GM21717 (cell line): ENCODE data around the gene SLCO1B1.

Experiments
- ATAC-seq: cut with Tn5 transposase; IDR thresholded peaks from one replicate; pipeline ENCODE4 v1.9.1; 2021; ENCODE audit warnings: mild to moderate bottlenecking, moderate library complexity; ENCODE audit not compliant: unreplicated experiment

SLCO1B1 gene

DNA sequence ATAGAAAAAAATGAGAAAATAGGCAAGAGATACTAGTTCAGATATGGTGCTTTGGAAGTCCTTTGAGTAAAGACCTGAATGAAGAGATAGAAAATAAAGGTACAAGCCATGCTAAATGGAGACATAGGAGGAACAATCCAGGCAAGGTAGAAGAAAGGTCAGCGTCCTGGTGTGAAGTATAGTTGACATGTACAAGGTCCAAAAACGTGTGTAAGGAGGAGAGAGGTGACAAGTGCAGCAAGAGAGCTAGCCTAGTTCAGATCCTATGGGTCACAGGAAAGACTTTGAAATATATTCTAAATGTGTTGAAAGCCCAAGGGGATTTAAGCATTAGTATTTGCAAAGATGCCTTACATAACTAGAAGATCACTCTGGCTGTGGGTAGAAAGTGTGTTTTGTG is 88.2 kb downstream of the SLCO1B1 start:
- no peak for ATAC-seq

DNA sequence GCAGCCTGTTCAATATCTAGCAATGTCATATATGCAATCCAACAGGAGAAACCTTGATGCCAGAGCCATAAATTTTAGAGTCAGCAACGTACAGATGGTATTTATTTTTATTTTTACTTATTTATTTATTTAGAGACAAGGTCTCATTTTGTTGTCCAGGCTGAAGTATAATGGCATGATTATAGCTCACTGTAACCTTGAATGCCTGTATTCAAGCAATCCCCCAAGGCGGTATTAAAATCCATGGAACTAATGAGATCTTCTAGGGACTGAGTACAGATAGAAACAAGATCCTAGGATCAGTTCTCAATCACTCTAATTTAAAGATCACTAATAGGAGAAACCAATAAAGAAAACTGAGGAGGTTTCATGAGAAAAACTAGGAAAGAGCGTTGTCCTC is 89.3 kb downstream of the SLCO1B1 start:
- no peak for ATAC-seq

DNA sequence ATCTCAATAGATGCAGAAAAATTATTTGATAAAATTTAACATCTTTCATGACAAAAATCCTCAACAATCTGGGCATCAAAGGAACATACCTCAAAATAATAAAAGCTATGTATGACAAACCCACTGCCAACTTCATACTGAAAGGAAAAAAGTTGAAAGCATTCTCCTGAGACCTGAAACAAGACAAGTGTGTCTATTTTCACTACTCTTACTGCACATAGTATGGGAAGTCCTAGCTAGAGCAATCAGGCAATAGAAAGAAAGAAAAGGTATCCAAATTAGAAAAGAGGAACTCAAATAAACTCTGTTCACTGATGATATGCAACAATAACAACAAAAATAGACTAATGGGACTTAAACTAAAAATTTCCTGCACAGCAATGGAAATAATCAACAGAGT is 90.1 kb downstream of the SLCO1B1 start:
- ATAC-seq, result no peak

DNA sequence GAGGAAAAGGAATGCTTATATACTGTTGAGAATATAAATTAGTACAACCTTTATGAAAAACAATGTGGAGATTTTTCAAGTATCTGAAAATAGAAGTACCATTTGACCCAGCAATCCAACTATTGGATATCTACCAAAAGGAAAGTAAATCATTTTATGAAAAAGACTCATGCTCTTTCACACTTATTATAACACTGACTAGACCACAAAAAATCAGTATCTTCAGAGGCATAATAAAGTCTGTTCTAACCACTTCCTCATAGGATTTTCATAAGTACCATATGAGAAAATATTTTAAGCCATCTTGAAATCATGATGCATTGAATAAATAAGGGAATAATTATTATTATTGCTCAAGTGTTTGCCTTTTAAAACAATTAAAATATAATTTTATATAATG is 90.8 kb downstream of the SLCO1B1 start:
- ATAC-seq, result no peak

DNA sequence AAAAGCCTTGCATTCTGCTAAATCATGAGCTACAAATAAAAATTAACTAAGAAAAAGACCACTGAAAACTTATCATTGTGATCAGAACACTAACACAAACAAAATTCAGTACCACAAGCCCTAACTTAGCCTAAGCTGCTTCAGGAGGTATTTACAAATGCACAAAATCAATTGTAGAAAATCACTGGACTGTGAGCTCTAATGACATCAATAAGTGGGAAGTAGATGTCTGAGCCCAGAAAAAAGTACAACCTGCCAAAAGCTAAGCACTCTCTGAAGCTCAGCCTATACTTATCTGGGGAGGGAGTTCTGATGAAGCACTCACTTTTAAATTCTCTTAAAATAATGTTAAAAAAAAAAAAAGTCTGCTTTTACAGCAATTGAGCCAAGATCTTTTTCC is 92.9 kb downstream of the SLCO1B1 start:
- ATAC-seq, result no peak

DNA sequence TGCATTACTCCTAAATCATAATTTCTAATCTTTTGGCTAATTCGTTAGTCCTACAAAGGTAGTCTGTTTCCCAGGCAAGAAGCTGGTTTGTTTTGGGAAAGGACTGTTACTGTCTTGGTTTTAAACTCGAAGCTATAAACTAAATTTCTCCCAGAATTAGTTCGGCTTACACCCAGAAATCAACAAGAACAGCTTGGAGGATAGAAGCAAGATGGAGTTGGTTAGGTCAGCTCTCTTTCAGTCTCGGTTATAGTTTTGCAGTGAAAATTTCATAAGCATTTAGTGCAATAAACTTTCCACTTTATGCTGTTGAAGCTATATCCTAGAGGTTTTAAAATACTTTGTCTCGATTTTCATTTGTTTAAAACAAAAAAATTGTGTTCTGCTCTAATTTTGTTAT is 103.4 kb downstream of the SLCO1B1 start:
- ATAC-seq, result no peak

DNA sequence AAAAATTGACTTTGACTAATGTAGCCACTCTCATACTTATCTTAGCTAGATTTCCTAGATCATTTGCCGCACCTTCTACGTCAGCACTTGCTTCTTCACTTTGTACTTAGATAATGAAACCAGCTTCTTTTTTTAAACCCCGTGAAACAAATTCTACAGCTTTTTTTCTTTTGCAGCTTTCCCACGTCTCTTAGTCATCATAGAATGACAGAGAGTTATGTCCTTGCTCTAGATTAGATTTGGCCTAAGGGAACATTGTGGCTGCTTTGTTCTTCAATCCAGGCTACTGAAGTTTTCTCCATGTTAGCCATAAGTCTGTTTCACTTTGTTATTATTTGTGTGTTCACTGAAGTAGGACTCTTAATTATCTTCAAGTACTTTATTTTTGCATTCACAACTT is 108.9 kb downstream of the SLCO1B1 start:
- no peak for ATAC-seq

DNA sequence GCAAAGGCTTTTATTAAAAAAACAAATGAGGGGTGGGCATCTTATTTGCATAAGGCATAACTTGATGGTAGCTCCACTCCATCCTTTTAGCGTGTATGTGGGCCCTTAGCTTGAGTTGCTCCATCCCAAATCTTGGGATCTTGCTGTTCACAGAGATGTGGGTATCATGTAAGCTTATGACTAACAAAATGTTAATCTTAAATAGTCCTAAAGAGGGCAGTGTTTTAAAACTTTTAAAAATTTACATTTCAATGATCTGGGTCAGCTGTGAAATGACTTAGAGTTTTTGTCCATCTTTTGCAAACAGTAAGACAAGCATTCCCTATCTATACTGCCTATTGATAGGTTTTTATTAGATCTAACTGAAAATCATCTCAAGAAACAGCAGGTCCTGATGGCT is 117.7 kb downstream of the SLCO1B1 start:
- ATAC-seq, result no peak

DNA sequence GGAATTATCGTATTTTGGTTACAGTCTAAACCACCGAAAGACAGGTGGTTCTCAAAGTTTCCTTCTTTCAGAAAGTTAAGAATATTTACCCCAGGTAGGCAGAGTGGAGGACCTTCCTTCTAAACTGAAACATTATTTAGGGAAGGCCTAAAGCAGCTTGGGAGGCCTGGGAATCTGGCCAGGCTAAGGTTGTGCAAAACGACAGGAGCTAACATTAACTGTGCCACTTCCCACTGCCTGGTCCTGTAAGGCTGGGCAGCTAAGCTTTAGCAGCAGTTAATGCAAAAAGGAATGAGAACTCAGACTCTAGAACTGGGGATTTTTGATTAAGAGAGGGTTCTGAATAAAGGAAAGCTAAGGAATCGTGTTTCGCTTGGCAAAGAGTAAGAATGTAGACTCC is 121.1 kb downstream of the SLCO1B1 start:
- ATAC-seq, result no peak

DNA sequence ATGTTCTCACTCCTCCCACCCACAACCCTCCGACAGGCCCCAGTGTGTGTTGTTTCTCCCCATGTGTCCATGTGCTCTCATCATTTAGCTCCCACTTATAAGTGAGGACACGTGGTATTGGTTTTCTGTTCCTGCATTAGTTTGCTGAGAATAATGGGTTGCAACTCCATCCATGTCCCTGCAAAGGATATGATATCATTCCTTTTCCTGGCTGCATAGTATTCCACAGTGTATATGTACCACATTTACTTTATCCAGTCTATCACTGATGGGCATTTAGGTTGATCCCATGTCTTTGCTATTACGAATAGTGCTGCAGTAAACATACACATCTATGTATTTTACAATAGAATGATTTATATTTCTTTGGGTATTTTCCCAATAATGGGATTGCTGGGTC is 126.2 kb downstream of the SLCO1B1 start:
- ATAC-seq, result no peak

DNA sequence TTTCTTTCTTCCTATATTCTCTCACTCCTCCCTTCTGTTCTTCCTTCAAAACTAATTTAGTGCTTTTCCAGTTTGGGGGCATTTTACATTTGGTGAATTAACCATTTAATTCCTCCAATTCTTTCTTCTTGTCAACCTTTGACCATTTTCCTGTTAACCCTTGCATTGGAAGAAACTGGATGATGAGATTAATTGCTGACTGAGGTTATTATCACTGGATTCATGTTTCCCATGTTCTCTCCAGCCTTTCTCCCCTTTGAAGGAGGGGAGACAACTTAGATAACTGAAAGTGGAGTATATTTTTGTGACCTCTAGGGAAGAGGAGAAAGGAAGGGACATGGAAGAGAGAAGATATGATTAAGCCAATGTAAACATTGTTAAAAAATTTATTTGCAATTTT is 133.2 kb downstream of the SLCO1B1 start:
- ATAC-seq, result no peak

DNA sequence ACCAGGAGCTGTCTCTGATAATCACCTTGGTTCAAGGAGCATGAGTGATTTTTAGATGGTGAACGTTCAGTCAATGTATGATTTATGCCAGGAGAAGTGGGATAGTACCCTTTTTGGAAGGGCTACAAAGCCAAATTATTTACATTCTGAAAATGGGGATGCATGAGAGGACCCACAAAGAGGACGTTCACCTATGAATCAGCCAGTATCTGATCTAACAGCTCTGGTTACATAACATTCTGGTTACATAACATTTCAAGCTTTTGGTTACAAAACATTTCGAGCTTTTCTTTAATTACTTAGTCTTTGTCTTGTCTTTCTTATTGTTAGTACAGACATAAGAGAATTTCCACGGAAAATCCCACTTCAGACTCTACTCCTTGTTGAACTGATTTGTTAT is 134.9 kb downstream of the SLCO1B1 start:
- ATAC-seq, result no peak

DNA sequence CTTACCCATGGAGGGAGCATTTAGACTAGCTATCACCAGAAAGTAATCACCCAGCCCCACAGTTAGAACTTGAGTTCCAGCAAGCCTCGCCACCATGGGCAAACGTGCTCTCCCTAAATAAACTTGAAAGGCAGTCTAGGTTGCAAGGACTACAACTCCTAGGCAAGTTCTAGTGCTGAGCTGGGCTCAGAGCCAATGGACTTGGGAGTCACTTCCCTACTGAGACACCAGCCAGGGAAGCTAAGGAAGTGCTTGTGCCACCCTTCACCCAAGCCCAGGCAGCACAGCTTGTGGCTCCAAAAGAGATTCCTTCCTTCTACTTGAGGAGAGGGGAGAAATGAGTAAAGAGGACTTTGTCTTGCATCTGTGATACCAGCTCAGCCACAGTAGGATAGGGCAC is 145.8 kb downstream of the SLCO1B1 start:
- no peak for ATAC-seq
